AG04449 (cell line): Measurements from ENCODE around the gene ZNF565.

Experiments
- CTCF ChIA-PET: fragments of 350-600 bp; formaldehyde crosslinking; extraction: SDS; loops from one replicate; lab custom pipeline; 2021; ENCODE audit warnings: antibody characterized with exemption; lab: Yijun Ruan, JAX
- POLR2A ChIA-PET: fragments of 400-600, 350-600 bp; formaldehyde crosslinking; extraction: SDS; loops from one replicate; lab custom pipeline; 2020; ENCODE audit warnings: antibody characterized with exemption, inconsistent platforms; lab: Yijun Ruan, JAX
- DNase-seq: peaks from one replicate; pipeline ENCODE4 v3.0.0-alpha.2; 2010; ENCODE audit warnings: low read depth, low spot score
- H3K4me3 ChIP-seq: 2 replicates; pipeline ENCODE4 v1.5.1; 2011; ENCODE audit warnings: low read depth, mild to moderate bottlenecking, control low read depth, low read length
- CTCF ChIP-seq: IDR thresholded peaks from one replicate; pipeline ENCODE4 v1.5.1; 2011; ENCODE audit warnings: mild to moderate bottlenecking, moderate library complexity, low read length, control low read depth, inconsistent platforms; ENCODE audit not compliant: insufficient read depth; ENCODE audit errors: missing control alignments

ZNF565 gene

GRCh38 chr19:36256064-36256463, 41.6 kb upstream of the ZNF565 start:
- DNase-seq = no peak
- no peak for TF ChIP-seq CTCF
- POLR2A ChIA-PET = no interaction called here
- H3K4me3 ChIP-seq = no peak overlapping the region
- CTCF ChIA-PET = no interaction called here

GRCh38 chr19:36255316-36255715, 40.9 kb upstream of the ZNF565 start:
- POLR2A ChIA-PET = no interaction called here
- CTCF ChIA-PET = no interaction called here
- DNase-seq = no peak
- H3K4me3 ChIP-seq = no peak overlapping the region
- no peak for TF ChIP-seq CTCF

DNA sequence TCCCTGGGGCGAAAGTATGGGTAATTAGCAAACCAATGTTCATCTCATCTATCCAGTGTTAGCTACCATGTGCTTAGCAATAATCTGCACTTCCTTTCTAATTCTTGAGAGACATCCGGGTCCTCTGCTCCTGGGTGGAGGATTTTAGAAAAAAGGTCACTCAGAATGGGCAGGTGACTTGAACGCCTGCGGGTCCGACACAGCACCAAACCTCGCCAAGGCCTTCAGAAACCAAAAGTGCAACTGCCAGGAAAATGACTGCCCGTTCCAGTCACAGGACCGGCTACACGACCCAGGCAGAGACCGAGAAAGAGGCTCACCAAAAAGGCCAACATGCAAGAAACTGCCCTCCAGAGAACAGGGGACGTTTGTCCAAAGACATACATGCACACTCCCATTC, 40.4 kb upstream of the ZNF565 start:
- no peak for TF ChIP-seq CTCF
- no peak for DNase-seq
- ChIA-PET POLR2A (no interaction called here), CTCF (no interaction called here)
- H3K4me3 ChIP-seq = no peak overlapping the region

- POLR2A ChIA-PET = no interaction called here
- CTCF ChIA-PET = no interaction called here
- no peak for DNase-seq
- no peak for TF ChIP-seq CTCF
- H3K4me3 ChIP-seq = no peak overlapping the region
Observed at GRCh38 chr19:36252047-36252446, 37.6 kb upstream of the ZNF565 start.

DNA sequence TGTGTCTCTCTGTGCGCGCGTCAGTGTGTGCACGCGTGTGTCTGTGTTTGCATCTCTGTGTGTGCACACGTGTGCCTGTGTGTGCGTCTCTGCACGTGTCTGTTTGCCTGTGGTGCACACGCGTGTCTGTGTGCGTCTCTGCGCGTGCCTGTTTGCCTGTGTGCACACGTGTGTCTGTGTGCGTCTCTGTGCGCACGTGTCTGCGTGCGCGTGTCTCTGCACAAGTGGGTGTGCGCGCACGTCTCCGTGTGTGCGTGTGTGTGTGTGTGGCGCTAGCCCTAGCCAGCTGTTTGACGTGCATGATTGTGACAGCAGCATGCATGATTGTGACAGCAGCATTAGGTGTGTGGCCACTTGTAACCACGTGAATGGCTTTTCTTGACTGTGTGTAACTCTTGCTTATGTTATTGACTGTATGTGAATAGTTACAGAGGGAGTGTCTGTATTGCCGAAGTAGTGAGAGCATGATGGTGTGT, 31.6 kb upstream of the ZNF565 start:
- TF ChIP-seq CTCF = no peak
- peak overlapping the region; percentile 33 for H3K4me3 ChIP-seq
- ChIA-PET POLR2A (no interaction called here), CTCF (no interaction called here)
- DNase-seq = no peak

DNA sequence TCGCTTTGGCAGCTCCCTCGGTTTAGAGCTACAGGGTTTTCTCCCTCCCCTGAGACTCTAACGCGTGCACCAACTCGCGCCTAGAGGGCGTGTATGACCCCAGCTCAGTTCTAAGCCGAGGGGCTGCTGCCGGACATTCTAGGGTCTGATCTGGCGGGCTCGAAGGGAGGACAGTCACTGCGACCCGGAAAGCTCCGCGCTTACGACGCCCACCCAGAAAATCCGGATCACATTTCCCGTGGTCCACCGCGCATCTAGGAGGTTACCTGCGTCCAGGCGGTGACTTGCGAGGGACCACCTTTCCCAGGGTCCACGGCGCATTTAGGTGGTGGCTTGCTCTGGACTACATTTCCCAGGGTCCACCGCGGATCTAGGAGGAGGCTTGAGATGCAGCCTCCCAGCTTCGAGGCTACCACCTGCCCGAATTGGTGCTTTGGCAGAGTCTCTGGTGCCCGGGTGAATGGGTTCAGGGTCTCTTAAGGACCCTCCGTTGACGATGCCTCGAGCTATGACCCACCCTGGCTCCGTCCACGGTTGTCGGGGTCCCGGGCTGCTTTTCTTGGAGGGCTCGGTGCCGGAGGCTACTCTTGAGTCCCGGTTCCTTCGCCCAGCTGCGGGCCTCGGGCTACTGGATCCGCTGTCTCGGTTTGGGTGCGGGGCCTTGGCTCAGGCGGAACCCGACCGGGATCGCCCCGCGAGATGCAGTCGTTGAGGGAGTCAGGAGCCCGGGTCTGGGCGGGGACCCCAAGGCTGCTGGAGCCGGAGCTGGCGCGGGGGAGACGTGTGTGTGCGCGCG, 30.9 kb upstream of the ZNF565 start:
- DNase-seq = no peak
- peak overlapping the region; percentile 33 for H3K4me3 ChIP-seq
- ChIA-PET CTCF (no interaction called here), POLR2A (interaction anchor here (0.6 kb wide), 1 partner anchor 244 kb away, joined by 3 read pairs; the partner anchor contains the start of gene ZNF566)
- TF ChIP-seq CTCF = no peak
